ENCODE data around the gene UBXN10.

Gene UBXN10

GRCh38 chr1:20152599-20152930 is 33.3 kb upstream of the UBXN10 start:
- no peak for DNase-seq

- DNase-seq, result no peak
Observed at GRCh38 chr1:20153000-20153418, 32.9 kb upstream of the UBXN10 start.

- no peak for DNase-seq
Observed at GRCh38 chr1:20154301-20154831, 31.5 kb upstream of the UBXN10 start.

- DNase-seq, result no peak
Observed at GRCh38 chr1:20158358-20159070, 27.4 kb upstream of the UBXN10 start.

GRCh38 chr1:20160034-20160433 is 25.9 kb upstream of the UBXN10 start:
- DNase-seq, result no peak

GRCh38 chr1:20164694-20165202 is 21.1 kb upstream of the UBXN10 start:
- DNase-seq, result no peak

GRCh38 chr1:20165522-20165951 is 20.4 kb upstream of the UBXN10 start:
- no peak for DNase-seq

GRCh38 chr1:20166051-20166450 is 19.8 kb upstream of the UBXN10 start:
- DNase-seq, result no peak

- no peak for DNase-seq
Observed at GRCh38 chr1:20167126-20167525, 18.8 kb upstream of the UBXN10 start.

GRCh38 chr1:20168564-20169491 is 17.1 kb upstream of the UBXN10 start:
- no peak for DNase-seq

GRCh38 chr1:20169932-20170331 is 16.0 kb upstream of the UBXN10 start:
- no peak for DNase-seq

- DNase-seq, result no peak
Observed at GRCh38 chr1:20172033-20172590, 13.8 kb upstream of the UBXN10 start.

GRCh38 chr1:20174937-20175666 is 10.8 kb upstream of the UBXN10 start:
- DNase-seq, result no peak

- DNase-seq, result no peak
Observed at GRCh38 chr1:20178634-20179370, 7.1 kb upstream of the UBXN10 start.

- no peak for DNase-seq
Observed at GRCh38 chr1:20179371-20180128, 6.3 kb upstream of the UBXN10 start.

- DNase-seq, result no peak
Observed at GRCh38 chr1:20180129-20180843, 5.6 kb upstream of the UBXN10 start.

- no peak for DNase-seq
Observed at GRCh38 chr1:20180844-20181207, 5.1 kb upstream of the UBXN10 start.

- no peak for DNase-seq
Observed at GRCh38 chr1:20182415-20182814, 3.5 kb upstream of the UBXN10 start.

GRCh38 chr1:20183035-20183434 is 2.9 kb upstream of the UBXN10 start:
- no peak for DNase-seq

GRCh38 chr1:20183616-20184271 is 2.2 kb upstream of the UBXN10 start:
- no peak for DNase-seq
